ELR (cell line): ENCODE results near the gene ARHGAP1.
A peak's percentile ranks its signal among the peaks of the same experiment; 100 is the strongest.
"Not testable (repeated sequence)": the region's sequence is repeated elsewhere in the genome, so short reads cannot be mapped to it uniquely, and the experiment has no call there.

Experiments
- DNase-seq: peaks from one replicate; pipeline ENCODE4 v3.0.0-alpha.2; 2015; ENCODE audit warnings: low read depth

The ARHGAP1 gene

GRCh38 chr11:46672381-46672839 is 28.0 kb downstream of the ARHGAP1 start:
- DNase-seq = no peak

- no peak for DNase-seq
Observed at GRCh38 chr11:46671958-46672315, 28.5 kb downstream of the ARHGAP1 start.

- DNase-seq = not testable (repeated sequence)
Observed at GRCh38 chr11:46670521-46670920, 29.9 kb downstream of the ARHGAP1 start.

- DNase-seq = peak; percentile 24
Observed at GRCh38 chr11:46669711-46670139, 30.7 kb downstream of the ARHGAP1 start.

- no peak for DNase-seq
Observed at GRCh38 chr11:46668480-46669085, 31.8 kb downstream of the ARHGAP1 start.

GRCh38 chr11:46667043-46667481 is 33.4 kb downstream of the ARHGAP1 start:
- no peak for DNase-seq

- no peak for DNase-seq
Observed at GRCh38 chr11:46666516-46666915, 33.9 kb downstream of the ARHGAP1 start.

- no peak for DNase-seq
Observed at GRCh38 chr11:46665356-46665755, 35.1 kb downstream of the ARHGAP1 start.

DNA sequence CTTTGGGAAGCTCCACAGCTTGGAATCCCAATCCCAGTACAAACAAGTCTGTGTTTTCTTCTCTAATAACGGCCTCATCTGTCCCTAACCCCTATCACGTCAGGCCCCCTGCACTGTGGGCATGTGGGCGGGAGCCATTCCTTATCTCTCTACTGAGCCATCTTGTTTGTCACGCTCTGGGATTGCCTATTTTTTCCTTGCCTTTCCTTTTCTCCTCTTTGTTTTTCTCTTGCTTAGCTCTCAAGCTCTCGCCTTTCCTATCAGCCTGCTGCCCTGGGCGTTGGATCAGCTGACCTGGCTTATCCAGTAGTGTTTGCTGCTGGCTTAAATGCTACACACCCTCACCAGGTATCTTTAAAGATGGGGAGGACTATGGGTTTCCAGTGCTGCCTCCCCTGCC is 35.8 kb downstream of the ARHGAP1 start:
- no peak for DNase-seq

DNA sequence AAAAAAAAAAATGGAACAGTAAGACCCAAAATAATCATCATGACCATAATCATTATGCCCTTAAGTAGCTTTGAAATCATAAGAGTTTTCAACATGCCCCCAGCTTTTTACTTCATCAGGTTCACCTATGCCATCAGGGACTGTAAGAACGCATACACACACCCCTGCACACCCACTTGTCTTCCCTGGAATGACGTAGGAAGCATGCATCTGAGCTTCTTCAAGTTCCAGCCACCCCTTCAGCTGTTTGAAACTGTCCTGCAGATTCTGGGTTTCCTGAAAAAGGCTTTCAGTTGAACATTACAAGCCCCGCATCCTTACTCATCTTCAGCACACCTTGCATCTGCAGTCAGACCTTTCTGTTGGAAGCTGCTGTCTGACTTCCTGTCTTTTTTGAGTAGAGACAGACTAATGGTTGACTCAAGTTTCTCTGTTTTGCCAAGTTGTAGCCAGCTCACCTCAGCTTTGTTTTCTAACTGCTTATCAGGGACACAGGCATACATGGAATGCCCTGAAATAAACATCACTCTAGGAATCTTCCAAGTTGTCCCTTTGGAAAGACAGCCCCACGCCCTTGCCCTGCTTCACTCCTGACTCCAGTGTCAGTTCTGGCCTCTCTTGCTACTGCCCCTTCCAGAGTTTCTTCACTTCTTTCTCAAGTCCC is 37.0 kb downstream of the ARHGAP1 start:
- peak; percentile 17 for DNase-seq

DNA sequence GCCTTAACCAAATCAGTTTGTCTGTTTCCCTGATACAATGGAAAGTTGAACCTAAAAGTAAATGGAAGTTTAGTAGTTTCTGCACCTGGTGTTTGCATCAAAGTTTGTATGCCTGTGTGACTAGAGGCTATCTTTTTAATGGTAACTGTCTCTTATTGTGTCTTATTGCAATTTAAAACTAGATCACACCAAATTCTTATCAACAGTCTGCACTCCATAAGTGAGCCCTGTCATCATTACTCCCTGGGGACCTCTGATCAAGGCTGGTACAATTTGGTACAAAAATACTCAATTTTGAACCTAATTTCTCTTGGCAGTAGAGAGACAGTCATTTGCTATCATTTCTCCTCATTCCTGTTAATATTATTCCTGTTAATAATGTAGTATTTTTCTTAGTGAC is 38.1 kb downstream of the ARHGAP1 start:
- no peak for DNase-seq

DNA sequence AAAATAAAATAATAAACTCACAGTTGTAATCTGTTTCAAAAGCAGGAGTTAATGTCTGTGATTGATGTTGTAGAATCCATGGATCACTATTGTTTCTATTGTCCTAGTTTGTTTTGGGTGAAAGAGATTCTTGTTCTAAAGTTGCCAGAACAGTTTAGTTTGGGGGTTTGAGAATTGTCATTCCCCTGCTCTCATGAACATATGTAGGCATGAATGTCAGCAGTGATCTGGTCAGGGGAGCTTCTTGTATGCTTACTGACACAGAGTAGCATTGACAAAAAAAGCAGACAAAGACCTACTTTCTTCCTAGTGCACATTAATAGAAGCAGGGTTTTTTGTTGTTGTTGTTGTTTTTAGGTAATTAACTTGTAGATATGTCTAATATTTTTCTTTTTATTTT is 38.6 kb downstream of the ARHGAP1 start:
- DNase-seq = no peak

GRCh38 chr11:46659908-46660307 is 40.5 kb downstream of the ARHGAP1 start:
- DNase-seq = no peak

GRCh38 chr11:46658259-46658658 is 42.2 kb downstream of the ARHGAP1 start:
- DNase-seq = no peak

DNA sequence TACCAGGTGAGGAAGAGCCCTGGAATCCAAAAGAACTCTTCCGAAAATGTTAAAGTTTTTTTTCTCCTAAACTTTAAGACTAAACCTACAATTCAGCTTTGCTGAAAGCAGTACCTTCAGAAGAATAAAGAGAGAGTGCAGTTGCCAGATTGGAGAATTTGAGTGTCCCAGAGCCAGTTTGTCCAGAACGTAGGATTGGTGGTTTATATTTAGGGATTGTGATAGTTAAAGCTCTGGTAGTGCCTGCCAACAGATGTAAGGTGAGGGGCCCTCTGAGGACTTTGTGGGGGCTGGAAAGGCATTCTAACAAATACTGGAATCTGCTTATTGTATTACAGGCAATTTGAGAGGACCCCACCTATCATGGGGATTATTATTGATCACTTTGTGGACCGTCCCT is 43.2 kb downstream of the ARHGAP1 start:
- no peak for DNase-seq

GRCh38 chr11:46655631-46656030 is 44.8 kb downstream of the ARHGAP1 start:
- no peak for DNase-seq

- peak; percentile 89 for DNase-seq
Observed at GRCh38 chr11:46649180-46649738, 51.2 kb downstream of the ARHGAP1 start.

DNA sequence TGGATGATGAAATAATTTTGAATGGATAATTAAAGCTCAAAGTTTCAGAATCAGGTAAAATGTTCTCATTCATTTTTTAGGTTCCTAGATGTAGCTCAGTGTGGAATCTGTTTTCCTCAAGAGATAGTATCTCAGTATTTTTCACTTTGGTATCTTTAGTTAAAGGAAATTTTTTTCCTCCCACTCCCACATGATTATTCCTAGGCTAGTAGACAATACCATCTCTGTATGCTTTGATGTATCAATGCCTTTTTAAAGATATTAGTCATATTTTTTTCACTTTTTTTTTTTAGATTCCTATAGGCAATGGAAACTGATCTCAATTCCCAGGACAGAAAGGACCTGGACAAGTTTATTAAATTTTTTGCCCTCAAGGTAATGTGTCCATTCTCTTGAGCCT is 56.4 kb downstream of the ARHGAP1 start:
- no peak for DNase-seq

GRCh38 chr11:46643531-46643930 is 56.9 kb downstream of the ARHGAP1 start:
- DNase-seq = no peak

DNA sequence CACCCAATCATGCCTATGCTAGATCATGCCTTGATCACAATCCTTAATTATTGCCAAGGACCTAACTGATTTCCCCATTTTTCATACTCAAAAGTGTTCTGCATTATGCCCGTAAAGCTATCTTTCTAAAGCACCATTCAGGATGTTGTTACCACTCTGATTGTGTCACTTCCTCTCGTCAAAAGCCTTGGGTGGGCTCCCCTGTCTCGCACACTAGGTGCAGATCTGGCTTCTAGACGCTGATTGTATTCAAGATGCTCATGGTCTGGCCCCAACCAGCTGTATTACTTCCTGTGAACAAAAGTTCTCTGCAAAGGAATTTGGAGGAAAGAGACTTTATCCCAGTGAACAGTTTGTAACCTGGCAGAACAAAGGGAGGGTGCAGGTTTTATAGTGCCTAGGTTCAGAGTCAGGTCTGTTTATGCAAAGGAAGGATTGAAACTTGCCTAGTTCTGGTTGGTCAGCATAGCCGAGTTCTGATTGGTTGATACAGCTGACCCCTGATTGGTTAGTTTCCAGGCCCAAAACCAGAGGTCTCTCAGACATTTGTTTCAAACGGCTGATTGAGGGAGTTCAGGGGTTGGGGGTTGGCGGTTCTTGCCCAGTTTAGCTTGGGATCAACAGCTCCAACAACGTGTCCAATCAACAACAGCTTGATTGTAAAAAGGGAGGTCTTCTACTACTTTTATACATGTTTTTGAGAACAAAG is 57.6 kb downstream of the ARHGAP1 start:
- no peak for DNase-seq

DNA sequence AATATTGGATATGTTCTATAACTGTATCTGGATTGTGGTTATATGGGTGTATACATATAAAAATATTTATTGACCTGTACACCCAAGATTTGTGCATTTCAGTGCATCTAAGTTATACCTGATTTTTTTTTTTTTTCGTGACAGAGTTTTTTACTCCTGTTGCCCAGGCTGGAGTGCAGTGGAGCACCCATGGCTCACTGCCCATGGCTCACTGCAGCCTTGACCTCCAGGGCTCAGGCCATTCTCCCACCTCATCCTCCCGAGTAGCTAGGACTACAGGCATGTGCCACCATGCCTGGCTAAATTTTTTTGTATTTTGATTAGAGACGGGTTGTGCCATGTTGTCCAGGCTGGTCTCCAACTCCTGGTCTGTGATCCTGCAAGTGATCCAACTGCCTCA is 58.8 kb downstream of the ARHGAP1 start:
- no peak for DNase-seq

DNA sequence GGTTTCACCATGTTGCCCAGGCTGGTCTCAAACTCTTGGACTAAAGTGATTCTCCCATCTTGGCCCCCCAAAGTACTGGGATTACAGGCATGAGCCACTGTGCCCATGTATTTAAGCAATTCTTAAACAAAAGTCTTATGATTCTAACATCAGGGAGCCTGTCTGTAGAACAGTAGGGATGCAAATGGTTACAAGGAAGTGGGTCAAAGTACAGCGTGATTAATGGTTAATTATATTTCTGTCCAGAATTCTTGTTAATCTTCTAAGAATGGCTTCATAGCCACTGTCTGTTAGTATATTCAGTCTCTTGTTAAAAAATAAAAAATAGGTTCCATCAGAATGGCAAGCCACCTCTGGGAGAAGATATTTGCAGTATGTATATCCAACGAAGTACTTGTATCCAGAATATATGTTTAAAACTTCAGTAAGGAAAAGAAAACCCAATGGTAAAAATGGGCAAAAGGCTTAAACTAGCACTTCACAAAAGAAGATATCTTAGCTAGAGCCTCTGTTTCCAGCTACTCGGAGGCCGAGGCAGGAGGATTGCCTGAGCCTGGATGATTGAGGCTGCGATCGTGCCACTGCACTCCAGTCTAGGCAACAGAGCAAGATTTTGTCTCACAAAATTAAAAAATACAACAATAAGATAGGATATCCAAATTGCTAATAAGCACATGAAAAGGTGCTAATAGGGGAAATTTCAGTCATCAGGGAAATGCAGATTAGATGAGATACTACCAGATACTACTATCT is 60.2 kb downstream of the ARHGAP1 start:
- DNase-seq = no peak
